HG03558 (cell line): ENCODE measurements around the gene CASR.

ENCODE experiments used
- ATAC-seq: cut with Tn5 transposase; IDR thresholded peaks from one replicate; pipeline ENCODE4 v1.9.1; 2021; ENCODE audit warnings: moderate number of reproducible peaks; ENCODE audit not compliant: unreplicated experiment; ENCODE audit errors: extremely low read depth

Gene CASR

GRCh38 chr3:122299215-122299614 lies 115.7 kb downstream of the CASR start:
- ATAC-seq = no peak

- ATAC-seq = no peak
Observed at GRCh38 chr3:122299872-122300460, 116.5 kb downstream of the CASR start.

- no peak for ATAC-seq
Observed at GRCh38 chr3:122301063-122301462, 117.6 kb downstream of the CASR start.

GRCh38 chr3:122305818-122306621 lies 122.6 kb downstream of the CASR start:
- ATAC-seq = no peak

- ATAC-seq = no peak
Observed at GRCh38 chr3:122306622-122306953, 123.1 kb downstream of the CASR start.

GRCh38 chr3:122307094-122307687 lies 123.7 kb downstream of the CASR start:
- ATAC-seq = no peak

- ATAC-seq = no peak
Observed at GRCh38 chr3:122307976-122308375, 124.5 kb downstream of the CASR start.

- ATAC-seq = no peak
Observed at GRCh38 chr3:122310361-122310760, 126.9 kb downstream of the CASR start.

- ATAC-seq = no peak
Observed at GRCh38 chr3:122312826-122313225, 129.4 kb downstream of the CASR start.

GRCh38 chr3:122313281-122313680 lies 129.8 kb downstream of the CASR start:
- no peak for ATAC-seq

- no peak for ATAC-seq
Observed at GRCh38 chr3:122314228-122314876, 130.9 kb downstream of the CASR start.

GRCh38 chr3:122315619-122316018 lies 132.2 kb downstream of the CASR start:
- no peak for ATAC-seq

- no peak for ATAC-seq
Observed at GRCh38 chr3:122316368-122316767, 132.9 kb downstream of the CASR start.

- ATAC-seq = no peak
Observed at GRCh38 chr3:122318620-122319019, 135.2 kb downstream of the CASR start.

GRCh38 chr3:122322095-122323075 lies 138.9 kb downstream of the CASR start:
- ATAC-seq = no peak

GRCh38 chr3:122324871-122325323 lies 141.4 kb downstream of the CASR start, which contains the start of gene CSTA:
TSS of gene CSTA (plus strand) at chr3:122325248. CDS start at chr3:122325293, 45 bp downstream.
- ATAC-seq = no peak

- ATAC-seq = no peak
Observed at GRCh38 chr3:122325769-122326168, 142.3 kb downstream of the CASR start.

- no peak for ATAC-seq
Observed at GRCh38 chr3:122331886-122332285, 148.4 kb downstream of the CASR start.

- no peak for ATAC-seq
Observed at GRCh38 chr3:122332551-122332950, 149.1 kb downstream of the CASR start.
